Measurements from ENCODE around the gene CLDN34. TPM values are rescaled to one million over a fixed set of nuclear protein-coding genes. Genes with fewer than 3 reads are reported as not detected.

Gene CLDN34
- total and polyA plus RNA-seq, 12 donors = 0.13 to 0.25 TPM; not detected in 10

GRCh38 chrX:9923357-9923756 is 43.8 kb upstream of the CLDN34 start:
- no peak for DNase-seq
- intact Hi-C loops (cut with DNase I) = no loop called here
- TF ChIP-seq CTCF (IDR thresholded peaks at IDR 0.05) (no peak), POLR2A (IDR thresholded peaks at IDR 0.05) (no peak)
- H3K4me3 ChIP-seq = no peak overlapping the region
- WGBS, 4 donors = 75 to 91% (median 81%) methylated on average over 3 to 5 of the region's 5 CpGs
- H3K4me1 ChIP-seq (replicated peaks in 1 of 2) = no peaks in the 10 kb centered on the region
- no peaks in the 10 kb centered on the region for H3K9me3 ChIP-seq (replicated peaks in 1 of 3)
- H3K27me3 ChIP-seq = no peaks in the 10 kb centered on the region
- no peaks in the 10 kb centered on the region for H3K36me3 ChIP-seq (replicated peaks in 1 of 2)
- H3K27ac ChIP-seq = no peak overlapping the region

DNA sequence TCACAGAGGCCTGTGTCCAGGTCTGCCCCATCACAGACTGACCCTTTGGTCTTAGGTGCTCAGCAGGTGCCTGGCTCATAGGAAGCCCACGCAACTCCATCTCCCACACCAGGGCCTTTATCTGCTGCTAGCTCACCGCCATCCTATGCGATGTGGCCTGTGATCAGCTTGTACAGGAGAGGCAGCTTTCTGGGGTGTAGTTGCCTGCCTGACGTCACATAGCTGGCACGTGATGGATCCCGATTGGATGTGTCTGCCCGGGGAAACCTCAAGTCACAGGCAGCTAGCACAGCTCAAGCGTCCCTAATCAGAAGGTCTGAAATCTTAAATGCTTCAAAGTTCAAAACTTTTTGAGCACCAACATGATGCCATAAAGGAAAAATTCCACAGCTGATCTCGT is 41.2 kb upstream of the CLDN34 start:
- Histone ChIP-seq H3K4me1 (replicated peaks in 1 of 2) (no peaks in the 10 kb centered on the region), H3K36me3 (replicated peaks in 1 of 2) (no peaks in the 10 kb centered on the region), H3K27ac (no peak overlapping the region), H3K4me3 (no peak overlapping the region), H3K27me3 (no peaks in the 10 kb centered on the region), H3K9me3 (replicated peaks in 1 of 3) (no peaks in the 10 kb centered on the region)
- DNase-seq = no peak
- 85 to 100% (median 95%) methylated on average over 4 to 9 of the region's 9 CpGs for WGBS, 4 donors
- TF ChIP-seq POLR2A (IDR thresholded peaks at IDR 0.05) (no peak), CTCF (IDR thresholded peaks at IDR 0.05) (no peak)
- intact Hi-C loops (cut with DNase I) = no loop called here

DNA sequence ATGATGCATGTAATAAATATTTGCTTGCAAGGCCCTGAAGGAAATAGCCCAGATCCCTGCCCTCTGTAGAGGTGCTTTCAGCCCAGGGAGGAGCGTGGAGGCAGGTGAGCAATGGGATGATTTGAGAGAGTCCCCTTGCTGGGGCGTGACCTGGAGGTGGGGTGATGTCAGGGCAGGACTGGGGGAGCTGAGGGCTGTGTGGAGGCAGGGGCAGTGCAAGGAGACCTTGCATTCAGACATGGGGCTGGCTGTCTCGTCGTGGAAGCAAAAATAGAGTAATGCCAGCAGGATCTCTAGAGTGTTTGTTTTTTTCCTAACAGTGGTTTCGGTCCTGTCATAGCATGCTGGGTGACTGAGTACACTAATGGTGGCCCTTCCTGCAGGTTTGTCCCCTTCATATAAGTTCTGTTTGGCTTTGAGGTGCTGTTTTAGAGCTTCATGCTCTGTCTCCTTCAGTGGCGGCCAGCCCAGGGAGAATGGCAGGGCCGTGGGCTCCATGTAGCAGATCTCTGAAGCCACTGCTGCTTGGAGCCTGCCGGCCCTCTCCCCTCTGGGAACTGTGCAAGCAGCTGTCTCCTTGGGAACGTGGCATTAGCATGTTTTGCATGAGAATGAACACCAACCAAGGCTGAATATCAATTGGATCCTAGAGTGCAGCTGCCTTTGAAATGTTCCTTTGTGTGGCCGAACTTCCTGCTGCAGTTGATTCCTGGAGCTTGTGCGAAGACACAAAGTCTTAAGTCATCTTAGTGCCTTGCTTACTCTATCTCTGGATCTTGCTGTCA is 39.3 kb upstream of the CLDN34 start:
- no peak for DNase-seq
- intact Hi-C loops (cut with DNase I) = no loop called here
- no peak overlapping the region for H3K4me3 ChIP-seq
- 46 to 73% (median 58%) methylated on average over 5 to 11 of the region's 11 CpGs for WGBS, 4 donors
- H3K27ac ChIP-seq = no peak overlapping the region
- TF ChIP-seq POLR2A (IDR thresholded peaks at IDR 0.05) (no peak), CTCF (IDR thresholded peaks at IDR 0.05) (no peak)
- no peaks in the 10 kb centered on the region for H3K9me3 ChIP-seq (replicated peaks in 1 of 3)
- no peaks in the 10 kb centered on the region for H3K27me3 ChIP-seq
- no peaks in the 10 kb centered on the region for H3K36me3 ChIP-seq (replicated peaks in 1 of 2)
- H3K4me1 ChIP-seq (replicated peaks in 1 of 2) = no peaks in the 10 kb centered on the region

- no peaks in the 10 kb centered on the region for H3K9me3 ChIP-seq (replicated peaks in 1 of 3)
- intact Hi-C loops (cut with DNase I) = no loop called here
- no peak for TF ChIP-seq CTCF (IDR thresholded peaks at IDR 0.05)
- TF ChIP-seq POLR2A (IDR thresholded peaks at IDR 0.05) = no peak
- H3K4me3 ChIP-seq = no peak overlapping the region
- DNase-seq = no peak
- no peaks in the 10 kb centered on the region for H3K36me3 ChIP-seq (replicated peaks in 1 of 2)
- H3K27ac ChIP-seq = no peak overlapping the region
- no peaks in the 10 kb centered on the region for H3K4me1 ChIP-seq (replicated peaks in 1 of 2)
- WGBS, 4 donors = 72 to 90% (median 87%) methylated on average over 2 to 3 of the region's 3 CpGs
- peaks cover 5% of the 10 kb centered on the region for H3K27me3 ChIP-seq
These were observed 31.7 kb upstream of the CLDN34 start for GRCh38 chrX:9935436-9935835.
